Natural killer cell treated with Interleukin-12 subunit alpha and Interleukin-12 subunit beta and Interleukin-15 and Interleukin-18, amount 100 ng/mL, for 72 hours (primary cell): ENCODE measurements around the gene LAP3. TPM values are rescaled to one million over a fixed set of nuclear protein-coding genes. Genes with fewer than 3 reads are reported as not detected.
"Not testable (repeated sequence)": the region's sequence is repeated elsewhere in the genome, so short reads cannot be mapped to it uniquely, and the experiment has no call there.

Experiments used
- ATAC-seq, 2 donors: fragments of 150-1000 bp; cut with Tn5 transposase in 1 of 2; sonication (Bioruptor Pico), chemical (Tn5 transposase) in 1 of 2; 2 replicates each; pipeline ENCODE4 v1.10.0; 2021
- DNase-seq: peaks from one replicate; pipeline ENCODE4 v3.0.0; 2022; ENCODE audit warnings: low spot score
- H3K27ac Mint-ChIP-seq, 2 donors: 1 replicate in 1 of 2; 2 replicates in 1 of 2; pipeline ENCODE4 v1.8.0; 2022; ENCODE audit warnings: mixed read lengths in 2 of 2, mild to moderate bottlenecking in 1 of 2, moderate library complexity in 1 of 2
- H3K27me3 Mint-ChIP-seq, 2 donors: 1 replicate in 1 of 2; 2 replicates in 1 of 2; pipeline ENCODE4 v1.8.0; 2022; ENCODE audit warnings: mixed read lengths in 2 of 2
- H3K36me3 Mint-ChIP-seq: one replicate; pipeline ENCODE4 v1.8.0; 2022; ENCODE audit warnings: mixed read lengths
- H3K4me1 Mint-ChIP-seq, 2 donors: 1 replicate in 1 of 2; 2 replicates in 1 of 2; pipeline ENCODE4 v1.8.0; 2022; ENCODE audit warnings: low read depth in 2 of 2, mixed read lengths in 2 of 2, mild to moderate bottlenecking in 1 of 2
- H3K4me3 Mint-ChIP-seq: one replicate; pipeline ENCODE4 v1.8.0; 2022; ENCODE audit warnings: mixed read lengths
- H3K9me3 Mint-ChIP-seq: 2 replicates; pipeline ENCODE4 v1.8.0; 2022; ENCODE audit warnings: mixed read lengths
- total RNA-seq, 2 donors: library from RNA; stranded (reverse); gene quantifications; one replicate each; pipeline ENCODE4 v1.2.3, GENCODE V29; 2022

LAP3 gene
- total RNA-seq, 2 donors from 2014 or later, result 99.9 to 137 TPM

- Mint-ChIP-seq H3K27me3 (peaks cover 17 to 19% of the 10 kb centered on the region in 2 donors), H3K9me3 (no peaks in the 10 kb centered on the region), H3K27ac (no peak overlapping the region), H3K36me3 (no peaks in the 10 kb centered on the region), H3K4me1 (peaks cover 0 to 7% of the 10 kb centered on the region in 2 donors), H3K4me3 (no peak overlapping the region)
- DNase-seq, result no peak
- no peak for ATAC-seq
These were observed 24.6 kb upstream of the LAP3 start for GRCh38 chr4:17552427-17552826.

GRCh38 chr4:17554568-17554967 lies 22.4 kb upstream of the LAP3 start:
- no peak for ATAC-seq

GRCh38 chr4:17556498-17556897 lies 20.5 kb upstream of the LAP3 start:
- peaks cover 0 to 7% of the 10 kb centered on the region in 2 donors for H3K4me1 Mint-ChIP-seq
- no peaks in the 10 kb centered on the region for H3K36me3 Mint-ChIP-seq
- peaks cover 15 to 17% of the 10 kb centered on the region in 2 donors for H3K27me3 Mint-ChIP-seq
- no peak overlapping the region for H3K4me3 Mint-ChIP-seq
- H3K27ac Mint-ChIP-seq, result no peak overlapping the region
- ATAC-seq, result no peak
- DNase-seq, result no peak
- H3K9me3 Mint-ChIP-seq, result no peaks in the 10 kb centered on the region

More at GRCh38 chr4:17554568-17554967, 22.4 kb upstream of the LAP3 start:
- no peaks in the 10 kb centered on the region for H3K9me3 Mint-ChIP-seq
- peaks cover 17 to 19% of the 10 kb centered on the region in 2 donors for H3K27me3 Mint-ChIP-seq
- H3K36me3 Mint-ChIP-seq, result no peaks in the 10 kb centered on the region
- H3K27ac Mint-ChIP-seq, result no peak overlapping the region
- DNase-seq, result no peak
- H3K4me1 Mint-ChIP-seq, result peaks cover 0 to 7% of the 10 kb centered on the region in 2 donors
- H3K4me3 Mint-ChIP-seq, result no peak overlapping the region

- H3K36me3 Mint-ChIP-seq, result no peaks in the 10 kb centered on the region
These were observed 19.1 kb upstream of the LAP3 start for GRCh38 chr4:17557880-17558279.

GRCh38 chr4:17558941-17559708 lies 17.9 kb upstream of the LAP3 start:
- Mint-ChIP-seq H3K27me3 (peaks cover 15 to 17% of the 10 kb centered on the region in 2 donors), H3K36me3 (no peaks in the 10 kb centered on the region), H3K4me3 (no peak overlapping the region), H3K4me1 (peaks cover 0 to 7% of the 10 kb centered on the region in 2 donors), H3K9me3 (no peaks in the 10 kb centered on the region), H3K27ac (no peak overlapping the region)
- ATAC-seq, result no peak
- DNase-seq, result no peak

More at GRCh38 chr4:17557880-17558279, 19.1 kb upstream of the LAP3 start:
- H3K9me3 Mint-ChIP-seq, result no peaks in the 10 kb centered on the region
- H3K27ac Mint-ChIP-seq, result no peak overlapping the region
- no peak for ATAC-seq
- no peak for DNase-seq
- H3K4me3 Mint-ChIP-seq, result no peak overlapping the region
- peaks cover 0 to 7% of the 10 kb centered on the region in 2 donors for H3K4me1 Mint-ChIP-seq
- H3K27me3 Mint-ChIP-seq, result peaks cover 15 to 17% of the 10 kb centered on the region in 2 donors

- Mint-ChIP-seq H3K27me3 (peaks cover 14 to 16% of the 10 kb centered on the region in 2 donors), H3K27ac (no peak overlapping the region), H3K4me1 (peaks cover 0 to 6% of the 10 kb centered on the region in 2 donors), H3K36me3 (no peaks in the 10 kb centered on the region), H3K4me3 (no peak overlapping the region), H3K9me3 (no peaks in the 10 kb centered on the region)
- ATAC-seq (no peak), DNase-seq (no peak)
These were observed 17.3 kb upstream of the LAP3 start for GRCh38 chr4:17559709-17560048.

GRCh38 chr4:17560065-17560673 lies 16.8 kb upstream of the LAP3 start:
- Mint-ChIP-seq H3K4me3 (no peak overlapping the region), H3K36me3 (no peaks in the 10 kb centered on the region), H3K4me1 (peaks cover 0 to 1% of the 10 kb centered on the region in 2 donors), H3K27ac (no peak overlapping the region), H3K9me3 (no peaks in the 10 kb centered on the region), H3K27me3 (peaks cover 10 to 11% of the 10 kb centered on the region in 2 donors)
- no peak for ATAC-seq
- no peak for DNase-seq

- no peak overlapping the region for H3K27ac Mint-ChIP-seq
- H3K27me3 Mint-ChIP-seq, result peaks cover 4 to 5% of the 10 kb centered on the region in 2 donors
- no peaks in the 10 kb centered on the region for H3K36me3 Mint-ChIP-seq
- H3K4me1 Mint-ChIP-seq, result no peaks in the 10 kb centered on the region
- H3K9me3 Mint-ChIP-seq, result no peaks in the 10 kb centered on the region
- no peak for DNase-seq
- no peak overlapping the region for H3K4me3 Mint-ChIP-seq
- no peak for ATAC-seq
These were observed 15.6 kb upstream of the LAP3 start for GRCh38 chr4:17561195-17561909.

- Mint-ChIP-seq H3K27ac (no peak overlapping the region), H3K27me3 (peaks cover 0 to 2% of the 10 kb centered on the region in 2 donors), H3K4me1 (no peaks in the 10 kb centered on the region), H3K9me3 (no peaks in the 10 kb centered on the region), H3K36me3 (no peaks in the 10 kb centered on the region), H3K4me3 (no peak overlapping the region)
- DNase-seq, result no peak
- no peak for ATAC-seq
These were observed 14.8 kb upstream of the LAP3 start for GRCh38 chr4:17562157-17562556.

- no peak overlapping the region for H3K4me3 Mint-ChIP-seq
- no peak overlapping the region for H3K27ac Mint-ChIP-seq
- ATAC-seq (peak in 1 of 2 donors; percentile 7), DNase-seq (no peak)
- peaks cover 0 to 6% of the 10 kb centered on the region in 2 donors for H3K27me3 Mint-ChIP-seq
- no peaks in the 10 kb centered on the region for H3K36me3 Mint-ChIP-seq
- H3K9me3 Mint-ChIP-seq, result no peaks in the 10 kb centered on the region
- H3K4me1 Mint-ChIP-seq, result no peaks in the 10 kb centered on the region
These were observed 11.2 kb upstream of the LAP3 start for GRCh38 chr4:17565846-17566245.

GRCh38 chr4:17567271-17567670 lies 9.7 kb upstream of the LAP3 start:
- Mint-ChIP-seq H3K4me3 (no peak overlapping the region), H3K4me1 (no peaks in the 10 kb centered on the region), H3K9me3 (no peaks in the 10 kb centered on the region), H3K27me3 (peaks cover 0 to 6% of the 10 kb centered on the region in 2 donors), H3K36me3 (no peaks in the 10 kb centered on the region), H3K27ac (no peak overlapping the region)
- ATAC-seq, result no peak
- no peak for DNase-seq

- peaks cover 0 to 4% of the 10 kb centered on the region in 2 donors for H3K27me3 Mint-ChIP-seq
- DNase-seq, result no peak
- no peak overlapping the region for H3K27ac Mint-ChIP-seq
- H3K36me3 Mint-ChIP-seq, result no peaks in the 10 kb centered on the region
- ATAC-seq, result no peak
- H3K4me1 Mint-ChIP-seq, result peaks cover 11 to 15% of the 10 kb centered on the region in 2 donors
- H3K4me3 Mint-ChIP-seq, result no peak overlapping the region
- H3K9me3 Mint-ChIP-seq, result no peaks in the 10 kb centered on the region
These were observed 2.8 kb upstream of the LAP3 start for GRCh38 chr4:17574206-17574605.

- DNase-seq, H3K27ac Mint-ChIP-seq, H3K4me3 Mint-ChIP-seq, ATAC-seq, H3K27me3 Mint-ChIP-seq, H3K9me3 Mint-ChIP-seq, H3K36me3 Mint-ChIP-seq: not testable (repeated sequence)
- H3K4me1 Mint-ChIP-seq, result peaks cover 15 to 17% of the 10 kb centered on the region in 2 donors
These were observed 1.8 kb upstream of the LAP3 start for GRCh38 chr4:17575177-17575576.
